ENCODE results near the gene TMEM88.
A peak's percentile ranks its signal among the peaks of the same experiment; 100 is the strongest.

Gene TMEM88

DNA sequence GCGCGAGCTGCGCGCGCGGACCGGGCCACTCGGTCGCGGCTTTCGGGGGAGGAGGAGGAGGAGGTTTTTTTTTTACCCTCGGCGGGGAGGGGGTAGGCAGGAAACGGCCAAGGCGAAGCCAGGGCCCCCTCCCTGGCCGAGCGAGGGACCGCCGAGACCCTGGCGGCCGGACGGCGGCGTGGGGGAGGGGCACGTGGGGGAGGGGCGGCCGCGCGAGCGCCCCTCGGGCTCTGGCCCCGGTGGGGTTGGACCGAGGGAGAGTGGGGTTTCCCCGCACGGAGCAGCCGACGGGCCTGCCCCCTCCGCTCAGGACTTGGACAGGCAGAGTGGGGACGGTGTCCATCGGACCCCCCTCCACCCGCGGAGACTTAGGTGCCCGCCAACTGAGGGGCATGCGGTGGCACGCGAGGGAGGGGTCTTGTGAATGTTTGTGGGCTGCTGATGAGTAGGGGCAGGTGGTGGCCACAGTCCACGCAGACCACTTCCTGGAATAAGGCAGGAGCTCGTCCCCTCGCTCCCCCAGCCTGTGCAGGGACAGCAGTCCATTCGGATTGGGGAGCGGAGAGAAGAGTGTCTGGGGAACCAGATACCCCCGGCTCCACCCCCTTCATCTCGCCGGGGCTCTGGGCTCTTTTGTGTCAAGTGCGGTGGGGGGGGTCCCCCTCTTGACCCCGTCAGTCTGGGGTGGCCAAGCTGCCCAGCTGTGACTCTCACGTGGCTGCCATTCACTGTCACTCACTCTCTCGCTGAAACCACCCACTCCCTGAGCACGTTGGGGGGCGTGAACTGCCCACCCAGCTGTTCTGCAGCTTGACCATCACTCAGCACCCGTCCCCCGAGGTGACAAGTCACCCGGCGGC, 30.7 kb downstream of the TMEM88 start:
- DNase-seq (ENCODE audit: low spot score), result peak; percentile 48

DNA sequence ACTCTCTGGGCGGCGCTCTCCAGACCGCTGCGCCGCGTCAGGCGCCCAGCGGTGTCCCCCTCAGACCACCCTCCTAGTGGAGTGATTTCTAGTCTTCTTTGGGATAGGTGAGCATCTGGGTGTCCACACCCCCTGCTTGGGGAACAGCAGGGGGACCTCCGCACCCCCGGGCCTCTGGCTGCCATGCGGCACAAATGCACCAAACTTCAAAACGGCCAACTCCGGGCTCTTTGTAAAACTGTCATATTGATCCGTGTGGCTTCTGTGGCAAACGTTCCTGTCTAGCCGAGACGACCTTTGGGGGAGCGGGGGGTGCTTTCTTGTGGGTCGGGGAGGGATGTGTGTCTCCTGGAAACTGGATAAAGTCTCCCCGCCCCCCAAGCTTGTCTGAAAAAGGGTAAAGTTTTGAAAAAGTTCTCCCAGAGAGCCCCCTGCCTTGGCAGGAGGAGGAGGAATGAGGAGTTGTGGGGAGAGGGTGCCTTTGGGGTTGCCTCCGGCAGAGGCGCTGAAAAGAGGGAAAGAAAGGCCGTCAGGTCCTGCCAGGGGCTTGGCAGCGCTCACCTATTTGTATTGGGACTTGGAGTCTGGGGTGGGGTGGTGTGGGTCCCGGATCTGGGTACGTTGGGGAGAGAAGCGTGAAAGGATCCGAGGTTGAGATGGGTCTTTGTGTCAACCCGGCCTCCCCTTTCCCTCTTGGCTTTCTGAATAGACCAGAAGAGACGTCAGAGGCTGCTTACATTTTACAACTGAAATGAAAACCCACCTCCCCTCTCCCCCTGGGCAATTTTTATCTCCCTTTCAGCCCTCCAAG, 31.6 kb downstream of the TMEM88 start:
- peak; percentile 28 for DNase-seq (ENCODE audit: low spot score)

DNA sequence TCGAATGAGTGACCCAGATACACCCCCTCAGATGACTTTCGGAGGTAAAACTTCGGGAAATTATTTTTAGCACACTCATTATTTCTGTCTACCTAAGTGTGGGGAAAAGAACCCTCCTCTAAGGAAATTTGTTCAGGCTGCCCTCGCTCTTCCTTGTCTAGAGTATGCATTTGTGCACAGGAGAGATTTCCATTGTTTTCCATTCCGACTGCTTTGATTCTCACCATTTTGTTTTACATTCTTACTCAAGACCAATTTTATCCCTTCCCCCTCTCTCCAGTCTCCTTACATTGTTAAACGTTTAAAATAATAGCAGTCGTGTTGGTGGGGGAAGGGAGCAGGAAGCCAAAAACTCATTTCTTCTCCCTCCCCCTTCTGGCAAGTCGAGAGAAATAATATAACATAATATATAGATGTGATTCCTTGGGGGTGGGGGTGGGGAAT, 32.2 kb downstream of the TMEM88 start:
- DNase-seq (ENCODE audit: low spot score), result no peak

DNA sequence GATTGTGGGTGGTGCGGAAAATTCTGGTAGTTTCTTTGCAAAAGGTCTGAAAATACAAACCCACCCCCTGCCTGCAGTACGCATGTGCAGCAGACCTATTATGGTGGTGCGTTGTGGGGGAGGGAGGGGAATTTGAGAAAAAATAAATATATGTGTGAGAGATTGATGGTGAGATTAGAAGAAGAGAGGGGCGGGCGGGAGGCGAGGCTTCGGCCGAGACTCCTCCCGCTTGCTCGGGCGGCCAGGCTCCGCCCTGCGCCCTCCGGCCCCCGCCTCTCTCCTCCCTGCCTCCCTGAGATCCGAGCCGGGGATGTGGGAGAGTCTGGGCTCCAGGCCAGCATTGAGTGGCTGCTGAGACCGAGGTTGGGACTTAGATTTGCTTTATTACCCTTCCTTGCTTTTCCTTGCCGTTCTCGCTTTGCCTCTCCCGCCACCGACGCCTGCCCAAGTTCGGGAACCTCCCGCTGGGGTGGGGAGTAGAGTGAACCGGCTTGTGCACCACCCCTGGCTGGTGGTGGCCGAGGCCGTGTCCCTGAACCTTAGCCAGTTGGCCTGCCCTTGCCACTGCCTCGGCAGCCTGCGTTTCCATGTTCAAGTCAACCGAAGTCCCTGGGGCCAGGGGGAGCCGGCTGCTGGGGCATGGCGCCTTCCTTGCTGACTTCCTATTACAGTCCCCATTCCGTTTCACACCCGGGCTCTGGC, 32.8 kb downstream of the TMEM88 start:
- peak; percentile 85 for DNase-seq (ENCODE audit: low spot score)

DNA sequence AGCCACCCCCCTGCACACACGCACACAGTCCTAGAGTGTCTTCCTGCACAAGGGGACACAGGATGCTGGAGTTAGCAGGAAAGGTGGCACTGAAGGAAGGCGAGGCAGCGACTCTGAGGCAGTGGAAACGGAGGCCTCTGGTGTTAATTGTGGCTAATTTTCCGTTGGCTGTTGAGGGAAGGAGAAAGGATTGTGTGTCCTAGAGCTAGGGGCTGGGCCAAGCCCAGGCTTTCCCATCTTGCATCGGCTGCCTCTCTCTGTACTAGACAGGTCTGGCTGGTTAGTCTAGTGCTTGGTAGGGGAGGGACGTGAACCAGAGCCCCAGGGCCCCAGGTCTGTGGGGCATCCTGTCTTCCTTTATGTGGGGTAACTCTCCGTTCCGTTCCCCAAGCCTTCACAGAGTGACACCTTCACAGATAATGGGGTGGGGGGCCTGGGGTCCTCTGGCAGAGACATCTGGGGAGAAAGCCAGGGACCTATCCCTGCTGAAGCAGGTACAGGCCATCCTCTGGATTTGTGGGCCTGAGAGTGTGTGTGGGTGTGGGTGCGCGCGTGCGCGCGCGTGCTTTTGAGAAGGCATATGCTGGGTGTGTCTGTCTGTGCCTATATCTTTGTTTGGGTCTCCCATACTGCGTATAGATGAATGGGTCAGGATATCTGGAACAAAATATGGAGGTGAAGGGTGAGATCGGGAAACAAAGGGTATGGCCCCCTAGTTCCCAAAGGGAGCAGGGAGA, 33.5 kb downstream of the TMEM88 start, which contains the start of gene CHD3:
Gene CHD3 (plus strand): TSS at position 606 of the 737 bp plus-strand sequence. CDS start 212 bp downstream, outside the sequence.
- DNase-seq (ENCODE audit: low spot score), result peak; percentile 23

DNA sequence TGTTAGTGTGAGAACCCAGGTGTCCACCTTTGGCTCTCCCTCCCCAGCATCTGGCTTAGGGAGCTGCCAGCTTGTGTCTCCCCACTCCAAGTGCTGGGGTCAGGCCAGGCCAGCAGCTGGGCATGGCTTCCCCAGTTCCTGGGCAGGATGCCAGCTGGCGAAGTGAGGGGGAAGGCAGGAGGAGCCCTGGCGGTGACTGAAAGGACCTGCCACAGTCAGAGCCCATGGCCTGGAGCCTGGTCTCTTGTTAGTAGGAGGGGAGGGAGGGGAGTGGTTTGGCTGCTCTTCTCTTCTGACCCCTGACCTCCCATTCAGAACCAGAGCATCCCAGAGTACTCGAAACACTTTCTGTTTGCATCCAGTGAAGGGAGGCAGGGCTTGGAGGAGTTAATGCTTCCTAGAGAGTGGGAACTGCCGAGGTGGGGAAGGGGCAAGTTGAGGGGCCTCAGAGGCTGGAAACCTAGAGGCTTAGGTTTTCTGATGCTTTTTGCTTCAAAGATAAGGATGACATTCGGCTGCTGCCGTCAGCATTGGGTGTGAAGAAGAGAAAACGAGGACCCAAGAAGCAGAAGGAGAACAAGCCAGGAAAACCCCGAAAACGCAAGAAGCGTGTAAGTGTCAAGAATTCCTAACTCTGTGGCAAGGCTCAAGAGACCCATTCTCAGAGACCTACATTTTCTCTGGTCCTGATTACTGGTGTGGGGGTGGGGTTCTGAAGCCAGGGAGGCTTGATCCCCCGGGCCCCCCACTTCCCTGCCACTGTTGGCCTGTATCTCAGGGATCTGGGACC, 34.5 kb downstream of the TMEM88 start:
- peak; percentile 96 for DNase-seq (ENCODE audit: low spot score)

DNA sequence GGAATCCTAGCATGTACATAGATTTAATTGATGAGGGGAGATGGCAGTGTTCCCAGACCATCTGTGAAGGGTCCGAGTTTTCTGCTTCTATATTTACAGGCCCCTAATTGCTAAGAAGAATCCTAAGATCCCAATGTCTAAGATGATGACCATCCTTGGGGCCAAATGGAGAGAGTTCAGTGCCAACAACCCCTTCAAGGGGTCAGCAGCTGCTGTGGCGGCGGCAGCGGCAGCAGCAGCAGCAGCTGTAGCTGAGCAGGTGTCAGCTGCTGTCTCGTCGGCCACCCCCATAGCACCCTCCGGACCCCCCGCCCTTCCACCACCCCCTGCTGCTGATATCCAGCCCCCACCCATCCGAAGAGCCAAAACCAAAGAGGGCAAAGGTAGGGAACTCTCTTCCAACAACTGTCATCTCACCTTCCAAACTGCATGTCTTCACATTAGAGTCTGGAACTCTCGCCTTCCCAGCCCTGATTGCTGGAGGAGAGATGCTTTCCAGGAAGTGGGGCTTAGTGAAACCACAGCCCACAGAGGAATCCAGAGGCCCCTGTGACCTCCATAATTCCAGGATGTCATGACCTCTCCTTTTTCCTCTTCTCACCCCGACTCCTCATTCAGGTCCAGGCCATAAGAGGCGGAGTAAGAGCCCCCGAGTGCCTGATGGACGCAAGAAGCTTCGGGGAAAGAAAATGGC, 38.5 kb downstream of the TMEM88 start:
- no peak for DNase-seq (ENCODE audit: low spot score)

DNA sequence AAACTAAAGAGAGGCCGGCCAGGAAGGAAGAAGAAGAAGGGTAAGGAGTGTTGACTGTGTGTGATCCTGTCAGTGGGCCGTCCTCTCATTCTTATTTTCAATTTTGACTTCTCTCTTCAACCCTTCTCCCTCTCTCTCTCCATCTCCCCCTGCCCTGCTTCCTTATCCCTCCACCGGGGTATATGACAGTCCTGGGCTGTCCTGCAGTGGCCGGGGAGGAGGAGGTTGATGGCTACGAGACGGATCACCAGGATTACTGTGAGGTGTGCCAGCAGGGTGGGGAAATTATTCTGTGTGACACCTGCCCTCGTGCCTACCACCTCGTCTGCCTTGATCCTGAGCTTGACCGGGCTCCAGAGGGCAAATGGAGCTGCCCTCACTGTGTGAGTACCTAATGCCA, 39.4 kb downstream of the TMEM88 start:
- no peak for DNase-seq (ENCODE audit: low spot score)

DNA sequence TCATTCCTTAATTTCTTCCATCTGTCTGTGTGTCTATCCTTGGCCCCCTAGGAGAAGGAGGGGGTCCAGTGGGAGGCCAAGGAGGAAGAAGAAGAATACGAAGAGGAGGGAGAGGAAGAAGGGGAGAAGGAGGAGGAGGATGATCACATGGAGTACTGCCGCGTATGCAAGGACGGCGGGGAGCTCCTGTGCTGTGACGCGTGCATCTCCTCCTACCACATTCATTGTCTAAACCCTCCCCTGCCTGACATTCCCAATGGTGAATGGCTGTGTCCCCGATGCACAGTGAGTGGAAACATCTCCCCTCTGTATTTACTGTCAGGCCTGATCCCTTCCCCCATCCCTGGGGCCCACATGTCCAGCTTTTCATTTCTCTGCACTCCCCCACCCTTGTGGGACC, 40.0 kb downstream of the TMEM88 start:
- no peak for DNase-seq (ENCODE audit: low spot score)

DNA sequence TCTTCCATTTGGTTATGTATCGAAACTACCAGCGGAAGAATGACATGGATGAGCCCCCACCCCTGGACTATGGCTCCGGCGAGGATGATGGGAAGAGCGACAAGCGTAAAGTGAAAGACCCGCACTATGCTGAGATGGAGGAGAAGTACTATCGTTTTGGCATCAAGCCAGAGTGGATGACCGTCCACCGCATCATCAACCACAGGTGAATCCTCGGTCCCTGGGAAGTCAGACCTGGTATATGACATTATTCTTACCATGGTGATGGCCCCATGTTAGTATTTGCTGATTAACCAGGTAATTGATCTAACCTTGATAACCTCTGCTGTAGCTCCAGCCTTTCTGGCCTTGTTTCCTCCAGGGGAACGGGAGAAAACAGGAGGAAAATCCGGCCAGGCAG, 42.2 kb downstream of the TMEM88 start:
- no peak for DNase-seq (ENCODE audit: low spot score)

DNA sequence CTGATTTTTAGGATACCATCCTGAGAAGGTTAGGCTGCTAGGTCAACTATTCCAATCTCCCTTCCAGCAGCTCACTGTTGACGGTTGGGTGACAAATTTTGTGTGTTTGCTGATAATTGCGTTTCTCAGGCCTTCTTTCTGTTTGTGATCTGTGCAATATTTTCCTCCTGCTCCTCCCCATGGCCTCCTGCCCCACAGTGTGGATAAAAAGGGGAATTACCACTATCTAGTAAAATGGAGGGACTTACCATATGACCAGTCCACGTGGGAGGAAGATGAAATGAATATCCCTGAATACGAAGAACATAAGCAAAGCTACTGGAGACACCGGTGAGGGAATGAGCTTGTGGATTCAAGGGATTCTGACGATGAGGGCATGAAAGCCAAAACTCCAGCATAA, 42.9 kb downstream of the TMEM88 start:
- peak; percentile 45 for DNase-seq (ENCODE audit: low spot score)

DNA sequence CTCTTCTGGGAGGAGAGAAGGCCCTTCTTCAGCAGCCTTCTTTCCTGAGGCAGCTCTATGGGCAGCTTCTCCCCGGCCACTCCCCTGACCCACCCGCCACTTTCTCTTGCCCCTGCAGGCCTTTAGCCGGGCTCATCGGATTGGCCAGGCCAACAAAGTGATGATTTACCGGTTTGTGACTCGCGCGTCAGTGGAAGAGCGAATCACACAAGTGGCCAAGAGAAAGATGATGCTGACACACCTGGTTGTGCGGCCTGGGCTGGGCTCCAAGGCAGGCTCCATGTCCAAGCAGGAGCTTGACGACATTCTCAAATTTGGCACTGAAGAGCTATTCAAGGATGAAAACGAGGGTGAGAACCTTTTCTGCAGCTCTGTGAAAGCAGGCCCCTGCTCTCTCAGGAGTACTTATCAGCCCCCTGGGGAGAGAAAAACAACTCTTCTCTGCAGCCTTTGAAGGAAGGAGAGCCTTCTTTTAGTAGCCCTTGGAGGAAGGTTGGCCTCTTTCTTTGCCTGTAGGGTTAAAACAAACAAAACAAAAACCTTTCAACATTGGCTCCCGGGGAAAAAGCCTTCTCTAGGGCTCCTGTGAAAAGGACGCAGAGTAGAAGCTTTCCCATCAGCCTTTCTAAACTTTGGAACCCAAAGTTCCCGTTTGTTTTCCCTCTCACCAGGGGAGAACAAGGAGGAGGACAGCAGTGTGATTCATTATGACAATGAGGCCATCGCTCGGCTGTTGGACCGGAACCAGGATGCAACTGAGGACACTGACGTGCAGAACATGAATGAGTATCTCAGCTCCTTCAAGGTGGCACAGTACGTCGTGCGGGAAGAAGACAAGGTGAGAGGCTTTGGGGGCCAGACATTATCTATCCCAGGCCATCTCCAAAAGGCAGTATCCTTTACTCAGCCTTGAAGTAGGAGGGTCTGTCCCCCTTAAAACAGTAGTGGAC, 48.6 kb downstream of the TMEM88 start:
- no peak for DNase-seq (ENCODE audit: low spot score)

All from hematopoietic multipotent progenitor cell treated with erythropoietin and hydrocortisone succinate and interleukin-3 and kit ligand, for 17 days (in vitro differentiated cells).